Suppressor macrophage treated with lipopolysaccharide for 1 hour (primary cell): ENCODE results near the gene PHF11.
A peak's percentile ranks its signal among the peaks of the same experiment; 100 is the strongest.
"Not testable (repeated sequence)": the region's sequence is repeated elsewhere in the genome, so short reads cannot be mapped to it uniquely, and the experiment has no call there.

Source experiments
- DNase-seq, 3 donors: peaks; one replicate each; pipeline ENCODE4 v3.0.0-alpha.2; 2020 to 2022

Gene PHF11

DNA sequence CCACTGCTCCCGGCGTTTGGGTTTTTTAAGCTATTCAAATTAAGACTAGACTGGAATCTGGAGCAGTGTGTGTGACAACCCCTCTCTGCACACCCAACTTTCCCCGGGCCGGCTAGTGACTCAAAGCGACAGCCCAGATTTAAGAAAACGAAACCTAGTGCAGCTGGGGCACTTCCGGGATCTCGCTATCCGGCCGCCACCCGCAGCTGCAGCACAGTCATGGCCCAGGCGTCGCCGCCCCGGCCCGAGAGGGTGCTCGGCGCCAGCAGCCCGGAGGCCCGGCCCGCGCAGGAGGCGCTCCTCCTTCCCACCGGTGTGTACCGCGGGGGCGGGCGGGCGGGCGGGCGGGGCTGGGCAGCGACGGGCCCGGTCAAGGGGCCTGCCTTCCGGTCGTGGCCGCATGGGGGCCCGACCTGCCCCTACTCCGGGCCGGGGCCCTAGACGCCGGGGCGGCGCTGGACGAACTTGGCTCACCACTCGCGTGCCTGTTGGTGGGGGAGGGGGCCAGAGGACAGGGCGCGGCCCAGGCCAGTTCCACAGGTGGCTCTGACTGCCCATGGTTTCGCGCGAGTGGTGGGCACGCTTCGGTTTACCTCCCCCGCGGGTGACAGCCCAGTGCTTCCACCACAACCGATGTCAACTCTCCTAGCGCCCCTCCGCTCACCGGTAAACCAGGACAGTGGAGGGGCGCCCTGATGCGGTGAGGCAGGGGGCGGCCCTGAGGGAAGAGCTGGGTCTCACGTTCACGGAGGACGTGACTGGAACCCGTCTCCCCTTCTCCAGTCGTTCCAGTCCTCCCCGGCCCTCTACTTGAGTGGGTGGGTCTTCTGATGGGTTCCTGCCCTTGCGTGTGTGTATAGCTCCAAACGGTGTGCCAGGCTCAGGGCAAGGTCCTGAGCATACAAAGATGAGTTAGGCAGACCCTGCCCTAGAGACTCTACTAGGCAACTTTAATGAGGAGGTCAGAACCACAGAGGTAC lies at the start of gene PHF11:
TSS of gene PHF11 (plus strand) at position 171 of the 980 bp plus-strand sequence. CDS start at position 220, 49 bp downstream.
- DNase-seq, result peak; percentile 95 to 98 (median 96)

DNA sequence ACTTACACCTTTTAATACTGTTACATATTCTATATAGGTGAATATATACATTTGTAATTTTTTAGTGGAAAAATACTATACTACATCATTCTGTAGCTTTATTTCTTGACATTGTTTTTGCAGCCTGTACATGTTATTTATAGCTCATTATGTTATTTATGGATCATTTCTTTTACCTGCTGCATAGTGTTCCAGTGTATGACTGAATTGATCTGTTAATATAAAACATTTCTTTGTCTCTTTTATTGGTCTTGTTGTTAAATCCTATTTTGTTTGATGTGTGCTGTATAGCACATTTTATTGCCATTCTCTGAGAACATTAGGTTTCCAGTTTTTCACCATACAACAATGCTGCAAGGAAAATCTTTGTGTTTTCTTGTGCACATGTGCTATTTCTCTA lies 49.3 kb upstream of the PHF11 start:
- DNase-seq, result no peak

DNA sequence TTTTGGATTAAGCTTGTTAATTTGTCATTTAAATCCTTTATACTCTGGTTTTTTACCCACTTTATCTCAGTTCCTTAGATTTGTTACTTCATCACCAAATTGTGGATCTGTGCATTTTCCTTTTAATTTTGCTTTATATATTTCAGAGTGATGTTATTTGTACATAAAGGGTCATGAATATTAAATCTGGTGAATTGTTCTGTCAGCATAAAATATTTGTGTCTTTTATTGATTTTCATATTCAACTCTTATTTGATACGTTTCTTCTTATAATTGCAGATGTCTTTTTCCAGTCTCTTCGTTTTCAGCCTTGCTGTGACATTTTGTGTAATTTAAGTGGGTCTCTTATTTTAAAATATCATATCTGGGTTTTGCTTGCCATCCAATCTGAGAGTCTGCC lies 47.0 kb upstream of the PHF11 start:
- no peak for DNase-seq

DNA sequence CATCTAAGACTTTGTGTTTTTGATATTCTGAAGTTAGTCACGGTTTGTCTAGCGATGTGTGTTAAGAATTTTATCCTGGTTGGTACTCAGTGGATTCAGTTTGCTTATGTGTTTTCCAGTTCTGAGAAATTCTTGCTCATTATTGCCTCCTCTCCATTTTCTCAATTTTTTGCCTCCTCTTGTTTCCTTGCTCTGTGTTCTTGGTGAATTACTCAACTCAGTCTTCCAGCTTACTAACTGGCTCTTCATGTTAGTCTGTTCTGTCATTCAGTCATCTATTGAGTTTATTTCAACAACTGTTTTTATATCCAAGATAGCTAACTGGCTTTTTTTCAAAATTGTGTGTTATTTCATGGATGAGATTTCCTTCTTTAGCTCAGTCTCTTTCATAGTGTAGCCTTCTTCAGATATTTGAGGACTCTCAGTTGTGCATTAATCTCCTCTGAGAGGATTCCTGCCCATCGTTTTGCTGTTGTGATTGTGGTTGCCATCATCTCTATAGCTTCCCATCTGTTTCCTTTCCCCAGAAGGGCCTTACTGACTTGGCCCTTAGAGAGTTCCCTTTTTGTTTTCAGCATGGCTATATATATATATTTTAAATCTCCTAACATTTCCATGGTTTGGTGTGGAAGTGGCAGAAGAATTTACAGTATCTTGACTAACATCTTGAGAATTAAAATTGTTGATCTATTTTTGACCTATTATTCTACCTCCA lies 45.5 kb upstream of the PHF11 start:
- DNase-seq, result peak in 1 of 3 donors; percentile 22

DNA sequence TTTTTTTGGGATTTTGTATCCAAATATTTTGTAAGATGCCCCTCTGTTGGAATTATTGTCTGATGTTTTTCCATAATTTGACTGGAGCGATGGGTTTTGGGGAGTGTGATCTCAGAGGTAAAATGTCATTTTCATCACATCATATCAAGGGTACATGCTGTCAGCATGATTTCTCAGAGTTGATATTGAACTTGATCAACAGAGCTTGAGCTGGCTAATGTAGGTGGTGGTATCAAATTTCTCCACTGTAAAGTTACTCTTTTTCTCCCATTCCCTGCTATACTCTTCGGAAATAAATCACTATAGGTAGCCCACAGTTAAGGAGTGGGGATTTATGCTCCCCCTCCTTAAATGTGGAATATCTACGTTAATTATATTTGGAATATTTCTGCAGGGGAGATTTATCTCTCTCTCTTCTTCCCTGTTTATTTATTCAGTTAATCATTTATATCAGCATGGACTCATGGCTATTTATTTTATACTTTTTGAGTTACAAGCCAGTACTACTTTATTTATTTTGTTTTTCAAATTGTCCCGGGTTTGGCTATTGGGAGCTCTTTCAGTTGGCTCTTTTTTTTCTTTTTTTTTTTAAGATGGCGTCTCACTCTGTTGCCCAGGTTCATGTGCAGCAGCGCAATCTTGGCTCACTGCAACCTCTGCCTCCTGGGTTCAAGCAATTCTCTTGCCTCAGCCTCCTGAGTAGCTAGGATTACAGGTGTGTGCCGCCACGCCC lies 42.9 kb upstream of the PHF11 start:
- DNase-seq, result no peak

DNA sequence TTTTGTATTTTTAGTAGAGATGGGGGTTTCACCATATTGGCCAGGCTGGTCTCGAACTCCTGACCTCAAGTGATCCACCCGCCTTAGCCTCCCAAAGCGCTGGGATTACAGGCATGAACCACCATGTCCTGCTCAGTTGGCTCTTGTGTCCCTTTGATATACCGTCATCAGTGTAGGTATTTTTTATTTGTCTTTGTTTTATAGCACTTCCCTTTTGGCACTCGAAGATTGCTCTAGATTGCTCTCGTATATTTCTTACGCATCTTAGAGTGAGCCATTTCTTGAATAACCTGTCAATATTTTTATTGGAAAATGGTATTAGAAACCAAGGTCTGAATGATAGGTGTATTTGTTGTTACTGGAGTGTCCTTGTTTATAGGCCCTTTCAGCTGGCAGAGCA lies 42.3 kb upstream of the PHF11 start:
- DNase-seq, result no peak

DNA sequence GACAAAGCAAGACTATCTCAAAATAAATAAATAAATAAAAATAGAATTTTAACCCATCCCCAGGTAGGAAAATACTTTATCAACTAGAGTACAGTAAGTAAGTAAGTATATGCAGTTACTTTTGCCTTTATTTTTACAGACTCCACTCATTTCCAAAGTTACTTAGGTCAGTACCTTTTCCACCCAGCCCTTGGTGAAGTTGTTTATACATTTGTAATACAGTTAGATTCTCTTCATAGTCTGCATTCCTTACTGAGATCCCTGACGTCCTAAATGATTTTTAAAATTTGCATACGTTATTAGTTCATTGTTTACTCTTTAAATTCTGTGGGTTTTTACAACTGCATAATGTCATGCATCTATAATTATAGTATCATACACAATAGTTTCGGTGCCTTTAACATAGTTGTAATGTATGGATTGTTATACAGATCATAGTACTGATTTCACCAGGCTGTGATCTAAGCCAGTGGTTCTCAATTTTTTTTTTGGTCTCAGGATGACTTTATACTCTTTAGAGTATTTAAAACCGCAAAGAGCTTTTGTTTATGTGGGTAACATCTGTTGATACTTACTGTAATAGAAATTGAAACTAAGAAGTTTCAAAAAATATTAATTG lies 41.3 kb upstream of the PHF11 start:
- no peak for DNase-seq

DNA sequence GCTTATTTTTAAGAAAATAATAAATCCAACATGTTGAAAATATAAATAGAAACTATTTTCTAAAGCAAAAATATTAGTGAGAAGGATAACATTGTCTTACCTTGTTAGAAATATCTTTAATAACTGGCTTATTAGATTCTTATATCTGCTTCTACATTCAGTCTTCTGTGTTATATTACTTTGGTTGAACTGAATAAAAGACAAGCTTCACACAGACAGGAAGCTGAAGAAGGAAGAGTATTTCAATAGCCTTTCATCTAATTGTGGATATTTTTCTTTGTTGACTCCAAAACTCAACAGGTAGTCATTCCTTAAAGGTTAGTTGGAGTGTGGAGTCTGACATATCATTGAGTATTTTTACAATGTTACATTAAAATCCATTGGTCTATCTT lies 40.8 kb upstream of the PHF11 start:
- DNase-seq, result no peak

DNA sequence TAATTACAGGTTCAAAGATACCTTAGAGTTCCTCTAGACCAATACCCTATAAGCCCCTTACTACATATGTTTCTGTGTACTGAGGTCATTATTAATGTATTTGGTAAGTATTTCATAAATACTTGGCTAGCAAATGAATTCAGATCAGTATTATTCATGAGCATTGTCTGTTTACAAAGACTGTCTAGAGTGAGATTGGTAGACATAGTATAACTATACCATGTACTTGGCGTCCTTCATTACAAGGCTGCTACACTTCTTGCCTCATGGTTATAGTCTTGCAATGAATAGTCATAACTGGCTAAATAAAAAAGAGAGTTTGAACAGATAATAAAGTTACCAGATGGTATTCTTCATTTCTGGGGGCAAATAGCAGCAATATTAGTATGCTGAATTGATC lies 39.6 kb upstream of the PHF11 start:
- no peak for DNase-seq

DNA sequence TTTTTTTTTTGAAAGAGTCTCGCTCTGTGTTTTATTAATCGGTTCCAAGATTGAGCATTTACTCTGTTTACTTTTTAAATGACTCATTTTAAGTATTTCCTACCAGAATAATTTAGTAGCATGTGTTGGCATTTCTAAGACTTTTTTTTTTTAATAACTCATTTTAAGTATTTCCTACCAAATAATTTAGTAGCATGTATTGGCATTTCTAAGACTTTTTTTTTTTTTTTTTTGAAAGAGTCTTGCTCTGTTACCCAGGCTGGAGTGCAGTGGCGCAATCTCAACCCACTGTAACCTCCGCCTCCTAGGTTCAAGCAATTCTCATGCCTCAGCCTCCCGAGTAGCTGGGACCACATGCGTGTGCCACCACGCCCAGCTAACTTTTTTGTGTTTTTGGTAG lies 38.5 kb upstream of the PHF11 start:
- DNase-seq, result no peak

DNA sequence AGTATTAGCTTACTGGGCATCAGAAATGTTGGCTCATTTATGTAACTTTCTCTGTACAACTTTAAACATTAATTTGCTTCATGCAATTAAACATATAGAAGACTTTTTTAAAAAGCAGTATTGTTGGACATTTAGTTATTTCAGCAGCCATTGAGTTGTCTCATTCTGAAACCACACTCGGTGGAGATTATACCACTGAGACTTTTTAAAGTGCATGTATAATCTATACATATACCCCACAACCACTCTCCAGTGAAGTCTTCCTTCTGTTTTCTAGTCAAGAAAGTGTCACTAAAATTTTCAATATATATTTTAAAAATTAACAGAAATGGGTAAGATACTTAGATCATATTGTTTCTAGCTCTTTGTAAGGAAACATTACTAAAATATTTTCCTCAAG lies 36.2 kb upstream of the PHF11 start:
- no peak for DNase-seq

DNA sequence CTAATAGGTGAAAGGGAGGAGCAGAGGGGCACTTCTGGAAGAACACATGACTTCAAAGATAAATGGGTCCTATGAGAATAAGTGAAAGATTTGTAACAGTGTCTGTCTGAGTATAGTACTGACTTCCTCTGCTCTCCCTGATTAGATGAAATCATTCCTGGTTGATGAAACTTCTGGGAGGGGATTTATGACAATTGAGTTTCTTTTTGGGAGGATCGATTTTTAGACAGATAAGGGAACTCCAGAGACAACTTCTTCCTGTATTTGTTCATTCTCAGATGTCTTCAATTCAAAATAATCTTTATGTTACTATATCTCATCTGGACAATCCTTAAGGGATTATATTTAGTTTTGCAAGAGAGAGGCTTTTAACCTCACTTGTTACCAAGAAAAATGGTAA lies 31.7 kb upstream of the PHF11 start:
- peak in 1 of 3 donors; percentile 37 for DNase-seq

DNA sequence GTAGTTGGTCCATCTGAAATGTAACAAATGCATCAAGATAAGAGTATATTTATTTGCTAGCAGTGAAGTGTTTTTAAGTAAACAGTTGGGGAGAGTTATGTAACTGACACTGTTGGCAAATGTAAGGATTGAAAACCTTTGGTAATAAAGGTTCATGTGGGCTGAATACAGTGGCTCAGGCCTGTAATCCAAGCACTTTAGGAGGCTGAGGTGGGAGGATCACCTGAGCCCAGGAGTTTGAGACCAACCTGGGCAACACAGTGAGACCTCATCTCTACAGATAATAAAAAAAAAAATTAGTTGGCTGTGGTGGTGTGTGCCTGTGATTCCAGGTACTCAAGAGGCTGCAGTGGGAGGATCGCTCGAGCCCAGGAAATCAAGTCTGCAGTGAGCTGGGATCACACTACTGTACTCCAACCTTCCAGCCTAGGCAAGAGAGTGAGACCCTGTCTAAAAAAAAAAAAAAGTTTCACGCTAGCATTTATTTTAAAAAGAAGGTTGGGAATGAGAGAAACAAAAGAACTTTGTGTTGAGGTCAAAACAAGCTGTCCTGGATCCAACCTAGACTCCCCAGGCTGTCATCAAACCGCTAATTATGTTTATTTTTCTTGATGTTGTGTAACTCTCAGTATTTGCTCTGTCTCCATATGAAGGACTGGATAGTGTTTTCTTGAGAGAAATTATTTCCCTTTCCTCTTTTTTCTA lies 31.0 kb upstream of the PHF11 start:
- no peak for DNase-seq

DNA sequence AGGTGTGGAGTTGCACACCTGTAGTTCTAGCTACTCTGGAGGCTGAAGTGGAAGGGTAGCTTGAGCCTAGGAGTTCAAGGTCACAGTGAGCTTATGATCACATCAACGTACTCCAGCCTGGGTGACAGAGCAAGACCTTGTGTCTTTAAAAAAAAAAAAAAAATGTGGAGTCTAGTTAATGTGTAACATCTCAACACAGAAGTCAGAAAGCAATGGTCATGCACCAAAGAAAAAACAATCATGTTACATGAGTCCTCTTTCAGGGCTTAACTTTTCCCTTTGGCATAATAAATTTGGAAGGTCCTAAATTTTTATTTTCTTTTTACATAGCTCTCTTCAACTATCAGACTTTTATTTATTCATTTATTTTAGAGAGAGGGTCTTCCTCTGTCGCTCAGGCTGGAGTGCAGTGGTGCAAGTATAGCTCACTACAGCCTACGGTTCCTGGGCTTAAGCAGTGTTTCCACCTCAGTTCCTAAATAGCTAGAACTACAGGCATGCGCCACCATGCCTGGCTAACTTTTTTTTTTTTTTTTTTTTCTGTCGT lies 29.4 kb upstream of the PHF11 start:
- DNase-seq, result no peak

DNA sequence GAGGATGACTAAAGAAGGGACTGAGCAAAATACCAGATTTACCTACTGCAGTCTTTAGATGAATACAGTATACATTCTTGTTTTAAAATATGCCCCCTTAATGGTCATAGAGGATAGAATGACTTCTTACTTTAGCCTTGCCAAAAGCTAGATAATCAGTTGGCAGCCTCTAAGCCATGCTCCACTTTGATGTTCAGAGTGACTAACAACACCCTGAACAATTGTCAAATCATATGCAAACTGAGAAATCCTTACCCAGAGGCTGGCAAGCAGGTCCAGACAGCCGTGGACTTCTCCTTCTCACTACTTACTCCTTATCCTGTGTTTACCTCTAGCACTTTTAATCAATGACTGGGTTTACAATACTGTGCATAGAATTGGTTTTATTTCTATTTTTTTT lies 23.6 kb upstream of the PHF11 start:
- DNase-seq, result no peak

DNA sequence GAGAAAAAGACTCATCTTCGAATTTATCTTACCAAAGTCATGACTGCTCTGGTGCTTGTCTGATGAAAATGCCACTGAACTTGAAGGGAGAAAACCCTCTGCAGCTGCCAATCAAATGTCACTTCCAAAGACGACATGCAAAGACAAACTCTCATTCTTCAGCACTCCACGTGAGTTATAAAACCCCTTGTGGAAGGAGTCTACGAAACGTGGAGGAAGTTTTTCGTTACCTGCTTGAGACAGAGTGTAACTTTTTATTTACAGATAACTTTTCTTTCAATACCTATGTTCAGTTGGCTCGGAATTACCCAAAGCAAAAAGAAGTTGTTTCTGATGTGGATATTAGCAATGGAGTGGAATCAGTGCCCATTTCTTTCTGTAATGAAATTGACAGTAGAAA lies 19.2 kb upstream of the PHF11 start:
- DNase-seq, result no peak

DNA sequence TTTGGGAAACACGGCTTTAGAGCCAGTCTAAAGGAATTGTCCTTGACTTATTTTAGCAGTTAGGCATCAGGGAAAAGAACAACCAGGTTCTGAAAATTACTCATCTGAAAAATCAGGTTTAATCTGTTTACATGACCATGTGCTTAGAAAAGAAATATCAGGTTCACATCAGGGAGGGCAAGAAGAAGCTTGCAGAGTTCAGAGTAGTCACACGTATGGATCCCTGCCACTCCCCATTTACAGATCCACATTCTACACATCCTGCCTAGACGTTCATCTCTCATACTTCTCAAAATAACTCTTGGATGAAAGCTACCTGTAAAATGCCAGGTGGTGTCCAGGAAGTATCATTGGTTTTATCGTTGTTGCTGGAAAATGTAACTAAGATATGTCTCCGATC lies 14.0 kb upstream of the PHF11 start:
- no peak for DNase-seq

DNA sequence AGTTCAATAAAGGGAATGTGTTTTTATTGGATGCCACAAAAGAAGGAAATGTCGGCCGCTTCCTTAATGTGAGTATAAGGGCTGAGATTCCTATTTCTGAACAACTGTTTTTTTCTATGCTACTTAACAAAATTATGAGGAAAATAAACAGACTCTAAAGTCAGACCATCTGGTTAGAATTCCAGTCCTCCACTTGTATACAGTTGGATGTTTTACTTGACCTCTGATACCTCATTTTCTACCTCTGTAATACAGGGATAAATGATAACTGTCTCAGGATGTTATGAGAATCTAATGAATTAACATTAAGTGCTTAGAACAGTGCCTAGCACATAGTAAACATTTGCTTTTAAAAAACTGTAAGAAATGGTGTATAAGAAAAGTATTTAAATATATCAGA lies 7.2 kb upstream of the PHF11 start:
- DNase-seq, result no peak

DNA sequence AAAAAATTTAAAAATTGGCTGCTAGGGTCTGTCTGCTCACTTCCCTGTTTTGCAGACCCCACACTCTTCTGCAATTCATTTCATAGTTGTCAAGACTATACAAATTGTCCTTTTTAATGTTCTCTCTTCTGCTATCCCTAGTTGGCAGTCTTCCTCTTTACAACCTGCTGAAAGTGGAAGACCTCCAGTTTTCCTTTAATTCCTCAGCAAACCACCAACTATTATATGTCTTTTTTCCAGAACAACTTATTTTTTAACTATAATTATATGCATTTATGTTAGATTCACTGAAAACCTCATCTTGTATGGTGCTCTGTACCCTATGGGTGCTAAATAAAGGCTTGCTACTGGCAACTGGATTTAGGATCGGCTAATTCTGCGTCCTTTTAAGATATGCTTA lies 1.1 kb upstream of the PHF11 start:
- DNase-seq, result peak; percentile 10 to 33 (median 21)

DNA sequence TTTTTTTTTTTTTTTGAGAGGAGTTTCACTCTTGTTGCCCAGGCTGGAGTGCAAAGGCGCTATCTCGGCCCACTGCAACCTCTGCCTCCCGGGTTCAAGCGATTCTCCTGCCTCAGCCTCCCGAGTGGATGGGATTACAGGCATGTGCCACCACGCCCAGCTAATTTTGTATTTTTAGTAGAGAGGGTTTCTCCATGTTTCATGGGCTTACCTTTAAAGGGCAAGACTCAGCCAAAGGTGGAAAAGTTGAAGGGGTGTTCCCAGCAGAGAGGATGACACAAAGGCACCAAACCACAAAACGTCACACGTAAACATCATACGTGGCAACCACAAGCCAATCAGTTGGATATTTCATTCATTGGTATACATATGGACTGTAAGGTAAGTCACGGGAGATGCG lies 1.1 kb downstream of the PHF11 start:
- not testable (repeated sequence) for DNase-seq

DNA sequence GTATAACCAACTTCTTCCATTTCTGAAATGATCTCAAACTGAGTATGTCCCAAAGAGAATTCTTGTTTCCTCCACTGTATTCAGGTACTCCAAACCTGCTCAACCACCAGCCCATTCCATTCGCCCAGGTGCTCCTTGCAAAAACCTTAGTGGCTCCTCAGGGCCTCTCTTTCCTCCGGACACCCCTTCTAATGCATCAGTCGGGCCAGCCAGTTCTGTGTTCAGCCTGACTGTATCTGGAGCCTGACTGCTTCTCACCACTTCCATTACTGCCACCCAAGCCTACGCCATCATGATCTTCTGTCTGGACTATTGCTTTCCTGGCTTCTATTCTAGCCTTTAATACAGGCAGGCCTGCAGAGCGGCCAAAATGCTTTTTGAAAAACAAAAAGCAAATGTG lies 1.5 kb downstream of the PHF11 start:
- DNase-seq, result no peak

DNA sequence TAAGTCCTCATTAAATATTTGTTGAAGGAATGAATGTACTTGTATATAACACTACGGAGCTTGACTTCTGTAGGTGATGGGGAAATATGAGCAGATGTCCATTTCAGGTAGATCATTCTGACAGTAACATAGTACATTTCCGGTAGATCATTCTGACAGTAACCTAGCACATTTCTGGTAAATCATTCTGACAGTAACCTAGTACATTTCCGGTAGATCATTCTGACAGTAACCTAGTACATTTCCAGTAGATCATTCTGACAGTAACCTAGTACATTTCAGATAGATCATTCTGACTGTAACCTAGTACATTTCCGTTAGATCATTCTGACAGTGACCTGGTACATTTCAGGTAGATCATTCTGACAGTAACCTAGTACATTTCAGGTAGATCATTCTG lies 2.5 kb downstream of the PHF11 start:
- no peak for DNase-seq
